Measurements from ENCODE around the gene PIGU.

Gene PIGU

DNA sequence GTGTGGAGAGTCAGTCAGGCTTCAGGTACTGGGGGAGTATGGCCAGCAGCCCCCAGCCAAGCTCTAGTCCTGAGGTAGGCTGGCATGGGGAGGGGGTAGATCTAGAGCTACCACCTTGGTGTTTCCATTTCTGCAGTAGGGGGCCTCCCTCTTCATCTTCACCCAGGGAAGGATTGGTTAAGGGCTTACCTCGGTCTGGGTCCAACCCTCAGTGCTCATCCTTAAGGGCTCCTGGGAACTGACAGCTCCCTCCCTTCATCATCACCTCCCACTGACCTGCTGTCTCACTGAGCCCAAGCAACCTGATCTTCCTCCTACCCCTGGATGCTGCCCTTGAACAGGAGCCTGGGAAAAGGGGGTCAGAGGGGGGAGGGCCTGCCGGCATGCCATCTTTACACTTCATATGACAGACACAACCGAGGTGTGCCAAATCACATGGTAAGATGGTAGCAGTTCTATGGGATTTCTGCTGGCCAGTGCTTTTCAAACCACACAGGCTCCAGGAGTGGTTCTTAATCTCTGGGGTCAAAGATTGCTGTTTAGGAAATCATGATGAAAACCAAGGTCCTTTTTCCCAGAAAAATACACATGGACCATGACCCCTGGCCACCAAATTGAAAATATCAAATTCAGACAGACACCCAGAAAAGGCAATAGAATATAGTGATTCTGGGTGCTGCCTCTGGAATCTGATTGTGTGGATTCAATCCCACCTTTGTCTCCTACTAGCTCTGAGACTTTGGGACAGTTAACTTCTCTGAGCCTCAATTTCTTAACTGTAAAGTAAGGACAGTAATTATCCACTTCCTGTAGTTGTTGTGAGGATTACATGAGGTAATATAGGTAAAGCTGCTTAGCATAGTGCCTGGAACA is 30.3 kb upstream of the PIGU start:
- TF ChIP-seq ZNF140 (tag by site-specific recombination; IDR thresholded peaks at IDR 0.05) = no peak
- peak; percentile 46; the same call in 1 of the 2 replicates for TF ChIP-seq EGR2 (tag by site-specific recombination; IDR thresholded peaks at IDR 0.05; ENCODE audit: low read depth)
- H3K9me3 ChIP-seq (ENCODE audit: control insufficient read depth, insufficient read depth, low read depth, low read length) = no peaks in the 10 kb centered on the region
- peaks cover 0 to 17% of the 10 kb centered on the region in 2 experiments; a peak in 1 of 3 replicates for H3K36me3 ChIP-seq (ENCODE audit: control insufficient read depth in 2 of 2, insufficient read depth in 1 of 2, low read length in 2 of 2)
- no peak overlapping the region for H3K4me3 ChIP-seq (ENCODE audit: low read depth, low read length)
- CTCF ChIA-PET = interaction anchor here (0.6 to 2.4 kb wide), 15 partner anchors 9 to 516 kb away, joined by 3 to 21 read pairs (median 5); no protein-coding TSS in a partner anchor
- POLR2A ChIA-PET = interaction anchor here (0.7 kb wide), 1 partner anchor 191 kb away, joined by 4 read pairs; the partner anchor contains the start of gene DYNLRB1
- H3K4me1 ChIP-seq (ENCODE audit: control insufficient read depth, insufficient read depth, low read length) = peaks cover 10% of the 10 kb centered on the region
- H3K27ac ChIP-seq (ENCODE audit: extremely low read depth, low read depth, low read length) = no peak overlapping the region

DNA sequence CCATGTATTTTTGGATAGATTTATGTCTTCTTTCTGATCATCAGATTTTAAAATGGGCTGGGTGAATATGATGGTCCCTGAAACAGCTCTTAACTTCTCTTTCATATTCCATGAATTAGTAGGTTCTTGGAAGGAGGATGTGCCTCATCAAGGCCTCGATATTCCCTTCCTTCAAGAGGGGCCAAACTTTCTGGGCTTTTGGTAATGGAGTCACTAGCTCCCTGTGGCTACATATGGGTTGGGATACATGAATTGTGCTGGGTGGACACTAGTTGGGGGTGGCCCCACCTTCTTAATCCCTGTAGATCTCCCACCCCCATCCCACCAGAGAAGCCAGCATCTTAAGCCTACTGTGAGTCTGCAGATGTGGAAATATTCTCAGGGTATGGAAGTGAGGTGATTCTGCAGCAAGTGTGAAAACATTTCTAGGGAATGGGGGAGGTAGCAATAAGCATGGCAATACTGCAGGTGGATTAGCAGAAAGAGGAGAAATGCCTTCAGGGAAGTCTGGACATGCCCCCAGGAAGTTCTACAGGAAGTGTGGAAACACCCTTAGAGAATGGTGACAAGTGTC is 29.5 kb upstream of the PIGU start:
- TF ChIP-seq, protein P1, sequence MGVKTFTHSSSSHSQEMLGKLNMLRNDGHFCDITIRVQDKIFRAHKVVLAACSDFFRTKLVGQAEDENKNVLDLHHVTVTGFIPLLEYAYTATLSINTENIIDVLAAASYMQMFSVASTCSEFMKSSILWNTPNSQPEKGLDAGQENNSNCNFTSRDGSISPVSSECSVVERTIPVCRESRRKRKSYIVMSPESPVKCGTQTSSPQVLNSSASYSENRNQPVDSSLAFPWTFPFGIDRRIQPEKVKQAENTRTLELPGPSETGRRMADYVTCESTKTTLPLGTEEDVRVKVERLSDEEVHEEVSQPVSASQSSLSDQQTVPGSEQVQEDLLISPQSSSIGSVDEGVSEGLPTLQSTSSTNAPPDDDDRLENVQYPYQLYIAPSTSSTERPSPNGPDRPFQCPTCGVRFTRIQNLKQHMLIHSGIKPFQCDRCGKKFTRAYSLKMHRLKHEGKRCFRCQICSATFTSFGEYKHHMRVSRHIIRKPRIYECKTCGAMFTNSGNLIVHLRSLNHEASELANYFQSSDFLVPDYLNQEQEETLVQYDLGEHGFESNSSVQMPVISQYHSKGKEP (tag by site-specific recombination; IDR thresholded peaks at IDR 0.05) = no peak
- TF ChIP-seq ZNF221 (tag by site-specific recombination; IDR thresholded peaks at IDR 0.05; ENCODE audit: borderline replicate concordance) = no peak
- no peak for TF ChIP-seq KLF9 (tag by site-specific recombination; IDR thresholded peaks at IDR 0.05; ENCODE audit: low read depth)
- TF ChIP-seq ZNF571 (tag by site-specific recombination; IDR thresholded peaks at IDR 0.05) = no peak
- TF ChIP-seq ZNF658 (tag by site-specific recombination; IDR thresholded peaks at IDR 0.05) = no peak
- TF ChIP-seq, protein P2, sequence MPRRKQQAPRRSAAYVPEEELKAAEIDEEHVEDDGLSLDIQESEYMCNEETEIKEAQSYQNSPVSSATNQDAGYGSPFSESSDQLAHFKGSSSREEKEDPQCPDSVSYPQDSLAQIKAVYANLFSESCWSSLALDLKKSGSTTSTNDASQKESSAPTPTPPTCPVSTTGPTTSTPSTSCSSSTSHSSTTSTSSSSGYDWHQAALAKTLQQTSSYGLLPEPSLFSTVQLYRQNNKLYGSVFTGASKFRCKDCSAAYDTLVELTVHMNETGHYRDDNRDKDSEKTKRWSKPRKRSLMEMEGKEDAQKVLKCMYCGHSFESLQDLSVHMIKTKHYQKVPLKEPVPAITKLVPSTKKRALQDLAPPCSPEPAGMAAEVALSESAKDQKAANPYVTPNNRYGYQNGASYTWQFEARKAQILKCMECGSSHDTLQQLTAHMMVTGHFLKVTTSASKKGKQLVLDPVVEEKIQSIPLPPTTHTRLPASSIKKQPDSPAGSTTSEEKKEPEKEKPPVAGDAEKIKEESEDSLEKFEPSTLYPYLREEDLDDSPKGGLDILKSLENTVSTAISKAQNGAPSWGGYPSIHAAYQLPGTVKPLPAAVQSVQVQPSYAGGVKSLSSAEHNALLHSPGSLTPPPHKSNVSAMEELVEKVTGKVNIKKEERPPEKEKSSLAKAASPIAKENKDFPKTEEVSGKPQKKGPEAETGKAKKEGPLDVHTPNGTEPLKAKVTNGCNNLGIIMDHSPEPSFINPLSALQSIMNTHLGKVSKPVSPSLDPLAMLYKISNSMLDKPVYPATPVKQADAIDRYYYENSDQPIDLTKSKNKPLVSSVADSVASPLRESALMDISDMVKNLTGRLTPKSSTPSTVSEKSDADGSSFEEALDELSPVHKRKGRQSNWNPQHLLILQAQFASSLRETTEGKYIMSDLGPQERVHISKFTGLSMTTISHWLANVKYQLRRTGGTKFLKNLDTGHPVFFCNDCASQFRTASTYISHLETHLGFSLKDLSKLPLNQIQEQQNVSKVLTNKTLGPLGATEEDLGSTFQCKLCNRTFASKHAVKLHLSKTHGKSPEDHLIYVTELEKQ (tag by site-specific recombination; IDR thresholded peaks at IDR 0.05; ENCODE audit: borderline replicate concordance) = no peak
- no peak for TF ChIP-seq ZNF266 (tag by site-specific recombination; IDR thresholded peaks at IDR 0.05; ENCODE audit: low read depth)
- no peak for TF ChIP-seq ZNF48 (tag by site-specific recombination; IDR thresholded peaks at IDR 0.05)
- TF ChIP-seq ZNF121 (tag by site-specific recombination; IDR thresholded peaks at IDR 0.05) = no peak
- TF ChIP-seq, protein P3, sequence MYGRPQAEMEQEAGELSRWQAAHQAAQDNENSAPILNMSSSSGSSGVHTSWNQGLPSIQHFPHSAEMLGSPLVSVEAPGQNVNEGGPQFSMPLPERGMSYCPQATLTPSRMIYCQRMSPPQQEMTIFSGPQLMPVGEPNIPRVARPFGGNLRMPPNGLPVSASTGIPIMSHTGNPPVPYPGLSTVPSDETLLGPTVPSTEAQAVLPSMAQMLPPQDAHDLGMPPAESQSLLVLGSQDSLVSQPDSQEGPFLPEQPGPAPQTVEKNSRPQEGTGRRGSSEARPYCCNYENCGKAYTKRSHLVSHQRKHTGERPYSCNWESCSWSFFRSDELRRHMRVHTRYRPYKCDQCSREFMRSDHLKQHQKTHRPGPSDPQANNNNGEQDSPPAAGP (tag by site-specific recombination; IDR thresholded peaks at IDR 0.05) = no peak
- no peak for TF ChIP-seq ZNF114 (tag by site-specific recombination; IDR thresholded peaks at IDR 0.05)
- Histone ChIP-seq H3K27ac (ENCODE audit: extremely low read depth, low read depth, low read length) (no peak overlapping the region), H3K4me1 (ENCODE audit: control insufficient read depth, insufficient read depth, low read length) (peaks cover 10% of the 10 kb centered on the region), H3K9me3 (ENCODE audit: control insufficient read depth, insufficient read depth, low read depth, low read length) (no peaks in the 10 kb centered on the region), H3K4me3 (ENCODE audit: low read depth, low read length) (no peak overlapping the region), H3K36me3 (ENCODE audit: control insufficient read depth in 2 of 2, insufficient read depth in 1 of 2, low read length in 2 of 2) (peaks cover 0 to 11% of the 10 kb centered on the region in 2 experiments; a peak in 1 of 3 replicates)
- ChIA-PET POLR2A (interaction anchor here (0.9 kb wide), 1 partner anchor 29 kb away, joined by 3 read pairs; the partner anchor contains the start of gene PIGU), CTCF (interaction anchor here (0.6 to 2.1 kb wide), 5 partner anchors 9 to 394 kb away, joined by 3 to 21 read pairs (median 4); no protein-coding TSS in a partner anchor)

All from HEK293 (cell line).